SK-N-SH (cell line): Measurements from ENCODE around the gene SMIM32. TPM values are rescaled to one million over a fixed set of nuclear protein-coding genes. Genes with fewer than 3 reads are reported as not detected.

ENCODE experiments used
- CTCF ChIA-PET: fragments of 300-600, 350-600 bp; formaldehyde crosslinking; extraction: SDS; loops from one replicate; lab custom pipeline; 2021; lab: Yijun Ruan, JAX
- POLR2A ChIA-PET: fragments of 350-600 bp; sonication (Branson Sonifier 250); formaldehyde crosslinking; extraction: SDS; loops from one replicate; lab custom pipeline; 2020; ENCODE audit warnings: antibody characterized with exemption, inconsistent platforms; lab: Yijun Ruan, JAX
- DNase-seq: peaks from one replicate; pipeline ENCODE4 v3.0.0; 2012
- H2AFZ ChIP-seq: fragments of 200-600 bp; sonication (generic); 2 replicates; pipeline ENCODE4 v1.8.1; 2016; ENCODE audit warnings: antibody characterized with exemption, mild to moderate bottlenecking, low read depth
- H3F3A ChIP-seq: fragments of 200-600 bp; sonication (generic); replicated peaks from 2 replicates; pipeline ENCODE3; 2016; ENCODE audit warnings: antibody characterized with exemption, mild to moderate bottlenecking; ENCODE audit not compliant: insufficient read depth
- H3K27ac ChIP-seq, 2 experiments: fragments of 200-500 bp in 1 of 2; fragments of 200-600 bp in 1 of 2; sonication (Bioruptor generic) in 1 of 2; sonication (generic), shearing (Covaris generic) in 1 of 2; 2 replicates each; pipeline versions ENCODE4 v1.5.1 to v1.6.1; 2014 to 2016; ENCODE audit warnings: low read depth in 2 of 2, inconsistent platforms in 1 of 2, low read length in 1 of 2, mild to moderate bottlenecking in 1 of 2, mixed read lengths in 1 of 2
- H3K27me3 ChIP-seq: fragments of 200-600 bp; sonication (generic), shearing (Covaris generic); 2 replicates; pipeline ENCODE4 v1.6.1; 2016; ENCODE audit warnings: mixed run types; ENCODE audit not compliant: insufficient read depth
- H3K36me3 ChIP-seq, 2 experiments: fragments of 200-500 bp in 1 of 2; fragments of 200-600 bp in 1 of 2; sonication (Bioruptor generic) in 1 of 2; sonication (generic) in 1 of 2; replicated peaks in 1 of 2; 2 replicates each; pipeline versions ENCODE3 to v1.5.1; 2014 to 2016; ENCODE audit warnings: low read length in 1 of 2, mild to moderate bottlenecking in 1 of 2; ENCODE audit not compliant: insufficient read depth in 2 of 2, control insufficient read depth in 1 of 2
- H3K4me1 ChIP-seq, 2 experiments: fragments of 200-500 bp in 1 of 2; fragments of 200-600 bp in 1 of 2; sonication (Bioruptor generic) in 1 of 2; sonication (generic), shearing (Covaris generic) in 1 of 2; 2 replicates each; pipeline versions ENCODE4 v1.5.1 to v1.6.1; 2014 to 2016; ENCODE audit warnings: low read depth in 1 of 2, low read length in 1 of 2, mixed run types in 1 of 2; ENCODE audit not compliant: insufficient read depth in 2 of 2, control insufficient read depth in 1 of 2
- H3K4me2 ChIP-seq: fragments of 200-600 bp; sonication (generic), shearing (Covaris generic); 2 replicates; pipeline ENCODE4 v1.6.1; 2017; ENCODE audit warnings: mixed run types
- H3K4me3 ChIP-seq, 2 experiments: fragments of 200-500 bp in 1 of 2; fragments of 200-600 bp in 1 of 2; sonication (Bioruptor generic) in 1 of 2; sonication (generic), shearing (Covaris generic) in 1 of 2; 2 replicates each; pipeline versions ENCODE4 v1.5.1 to v1.8.1; 2014 to 2016; ENCODE audit warnings: low read depth in 2 of 2, inconsistent platforms in 1 of 2, low read length in 1 of 2, mild to moderate bottlenecking in 1 of 2, mixed read lengths in 1 of 2, moderate library complexity in 1 of 2
- H3K79me2 ChIP-seq: fragments of 200-600 bp; sonication (generic); 2 replicates; pipeline ENCODE4 v1.8.1; 2017; ENCODE audit warnings: mild to moderate bottlenecking; ENCODE audit not compliant: insufficient read depth
- H3K9ac ChIP-seq: fragments of 200-600 bp; sonication (generic); 2 replicates; pipeline ENCODE4 v1.6.1; 2017; ENCODE audit warnings: mixed run types
- H3K9me2 ChIP-seq: fragments of 200-600 bp; sonication (generic); 2 replicates; pipeline ENCODE4 v1.6.1; 2017; ENCODE audit warnings: mixed run types
- H3K9me3 ChIP-seq: fragments of 200-600 bp; sonication (generic); 2 replicates; pipeline ENCODE4 v1.6.1; 2017; ENCODE audit warnings: mixed run types, mild to moderate bottlenecking, moderate library complexity
- H4K20me1 ChIP-seq: fragments of 200-600 bp; sonication (generic); 2 replicates; pipeline ENCODE4 v1.6.1; 2017; ENCODE audit warnings: mild to moderate bottlenecking, mixed run types; ENCODE audit not compliant: insufficient read depth
- CHD2 ChIP-seq: fragments of 150-350 bp; IDR thresholded peaks from 2 replicates; pipeline ENCODE4 v1.6.1; 2018; ENCODE audit warnings: low read length; ENCODE audit not compliant: partially characterized antibody
- ELF1 ChIP-seq: IDR thresholded peaks from 2 replicates; pipeline ENCODE4 v1.4.0; 2012
- EZH2phosphoT487 ChIP-seq: fragments of 200-600 bp; sonication (generic); IDR thresholded peaks from 2 replicates; pipeline ENCODE4 v1.6.1; 2017; ENCODE audit warnings: low read depth, mixed run types, mild to moderate bottlenecking, antibody characterized with exemption, moderate library complexity, borderline replicate concordance
- MEF2A ChIP-seq: IDR thresholded peaks from 2 replicates; pipeline ENCODE4 v1.4.0; 2012; ENCODE audit warnings: low read depth, borderline replicate concordance
- MXI1 ChIP-seq: IDR thresholded peaks from 2 replicates; pipeline ENCODE4 v1.6.1; 2012; ENCODE audit warnings: mild to moderate bottlenecking, low read depth, low read length, improper control_type of control experiment
- NFIC ChIP-seq: IDR thresholded peaks from 2 replicates; pipeline ENCODE4 v1.4.0; 2012; ENCODE audit warnings: borderline replicate concordance
- POLR2AphosphoS5 ChIP-seq: IDR thresholded peaks from 2 replicates; pipeline ENCODE4 v1.6.1; 2012; ENCODE audit warnings: low read depth, low read length
- RFX5 ChIP-seq: IDR thresholded peaks from 2 replicates; pipeline ENCODE4 v1.6.1; 2012; ENCODE audit warnings: mild to moderate bottlenecking, improper control_type of control experiment, low read length
- SIN3A ChIP-seq: IDR thresholded peaks from 2 replicates; pipeline ENCODE4 v1.6.1; 2012; ENCODE audit warnings: low read depth, mild to moderate bottlenecking, low read length, moderate library complexity, borderline replicate concordance
- TAF1 ChIP-seq: IDR thresholded peaks from 2 replicates; pipeline ENCODE4 v1.6.1; 2012; ENCODE audit warnings: low read depth, mild to moderate bottlenecking, low read length, moderate library complexity, borderline replicate concordance
- TEAD4 ChIP-seq: IDR thresholded peaks from 2 replicates; pipeline ENCODE4 v1.4.0; 2012; ENCODE audit warnings: mild to moderate bottlenecking, borderline replicate concordance; ENCODE audit not compliant: insufficient read depth
- YY1 ChIP-seq: IDR thresholded peaks from 2 replicates; pipeline ENCODE4 v1.4.0; 2012; ENCODE audit warnings: low read depth, mild to moderate bottlenecking
- WGBS: methylation state at CpG from one replicate; pipeline ENCODE4 v1.1.6; 2017; ENCODE audit warnings: low lambda C conversion rate; 5-methylcytosine and 5-hydroxymethylcytosine counted together
- polyA plus RNA-seq, 3 experiments: library from polyadenylated mRNA; depleted of rRNA; stranded (reverse); fragments of >200 nt; gene quantifications; 2 replicates each; pipeline ENCODE4 v1.2.3, GENCODE V29; 2012
- TF ChIP-seq, protein P1 (sequence below): IDR thresholded peaks from 2 replicates; pipeline ENCODE4 v1.6.1; 2012; ENCODE audit warnings: mild to moderate bottlenecking, low read depth, low read length, moderate library complexity
- TF ChIP-seq, protein P2 (sequence below): IDR thresholded peaks from 2 replicates; pipeline ENCODE4; 2012
- TF ChIP-seq, protein P3 (sequence below): fragments of 150-350 bp; IDR thresholded peaks from 2 replicates; pipeline ENCODE4 v1.6.1; 2016; ENCODE audit warnings: mild to moderate bottlenecking, low read depth, low read length
- TF ChIP-seq, protein P4 (sequence below): IDR thresholded peaks from 2 replicates; pipeline ENCODE4 v1.4.0; 2012; ENCODE audit warnings: low read depth, borderline replicate concordance

SMIM32 gene
- polyA plus RNA-seq, 1 of the 3 experiments (the other 2 are of a cell fraction): 0.25 TPM

DNA sequence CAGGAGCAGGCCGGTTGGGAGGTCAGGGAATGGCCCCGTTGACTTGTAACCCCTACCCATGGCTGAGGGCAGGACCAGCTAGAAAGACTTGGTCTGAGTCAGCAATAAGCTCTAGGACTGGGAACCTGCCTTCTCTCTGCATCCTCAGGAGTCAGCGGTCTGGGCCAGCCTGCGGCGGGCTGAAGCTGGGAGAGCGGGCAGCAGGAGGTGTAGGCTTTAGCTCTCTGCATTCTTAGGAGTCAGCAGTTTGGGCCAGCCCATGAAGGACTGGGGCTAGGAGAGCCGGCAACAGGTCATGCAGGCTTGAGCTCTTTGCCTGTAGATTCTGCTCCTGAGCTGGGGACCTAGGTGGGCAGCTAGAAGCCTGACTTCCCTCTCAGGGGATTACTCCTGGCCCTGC lies 6.4 kb upstream of the SMIM32 start:
- H3K27me3 ChIP-seq: no peaks in the 10 kb centered on the region
- ChIA-PET CTCF (interaction anchor here (13.8 kb wide), 1 partner anchor 12 kb away, joined by 109 read pairs; no protein-coding TSS in a partner anchor), POLR2A (no interaction called here)

GRCh38 chr5:136198453-136198852 lies 5.5 kb upstream of the SMIM32 start:
- 81% methylated on average over 5 of the region's 5 CpGs for WGBS
- Histone ChIP-seq H3K27ac (no peak overlapping the region), H3K27me3 (peaks cover 6% of the 10 kb centered on the region; the same call in 1 of the 2 replicates)

More for the DNA sequence above, 6.4 kb upstream of the SMIM32 start:
- Histone ChIP-seq H3K27ac (no peak overlapping the region), H3K36me3 (no peaks in the 10 kb centered on the region), H3K4me1 (no peaks in the 10 kb centered on the region), H3F3A (no peaks in the 10 kb centered on the region), H3K4me3 (no peak overlapping the region), H3K9me3 (no peaks in the 10 kb centered on the region), H3K4me2 (no peak overlapping the region), H4K20me1 (no peaks in the 10 kb centered on the region), H3K9me2 (no peaks in the 10 kb centered on the region), H2AFZ (no peak overlapping the region), H3K79me2 (no peaks in the 10 kb centered on the region), H3K9ac (no peak overlapping the region)
- 64% methylated on average over 1 of the region's 7 CpGs for WGBS
- DNase-seq: peak; percentile 3
- no peak for TF ChIP-seq YY1

More at GRCh38 chr5:136198453-136198852, 5.5 kb upstream of the SMIM32 start:
- H3K9me2 ChIP-seq: no peaks in the 10 kb centered on the region
- H3K4me3 ChIP-seq: no peak overlapping the region
- H3K9ac ChIP-seq: no peak overlapping the region
- no peaks in the 10 kb centered on the region for H4K20me1 ChIP-seq
- H3K9me3 ChIP-seq: no peaks in the 10 kb centered on the region
- H3F3A ChIP-seq: no peaks in the 10 kb centered on the region
- TF ChIP-seq TAF1 (no peak), POLR2AphosphoS5 (no peak), CHD2 (no peak), RFX5 (no peak), SIN3A (no peak), MXI1 (no peak), NFIC (no peak), MEF2A (no peak), TEAD4 (no peak), ELF1 (no peak), EZH2phosphoT487 (no peak)
- TF ChIP-seq, protein P1, sequence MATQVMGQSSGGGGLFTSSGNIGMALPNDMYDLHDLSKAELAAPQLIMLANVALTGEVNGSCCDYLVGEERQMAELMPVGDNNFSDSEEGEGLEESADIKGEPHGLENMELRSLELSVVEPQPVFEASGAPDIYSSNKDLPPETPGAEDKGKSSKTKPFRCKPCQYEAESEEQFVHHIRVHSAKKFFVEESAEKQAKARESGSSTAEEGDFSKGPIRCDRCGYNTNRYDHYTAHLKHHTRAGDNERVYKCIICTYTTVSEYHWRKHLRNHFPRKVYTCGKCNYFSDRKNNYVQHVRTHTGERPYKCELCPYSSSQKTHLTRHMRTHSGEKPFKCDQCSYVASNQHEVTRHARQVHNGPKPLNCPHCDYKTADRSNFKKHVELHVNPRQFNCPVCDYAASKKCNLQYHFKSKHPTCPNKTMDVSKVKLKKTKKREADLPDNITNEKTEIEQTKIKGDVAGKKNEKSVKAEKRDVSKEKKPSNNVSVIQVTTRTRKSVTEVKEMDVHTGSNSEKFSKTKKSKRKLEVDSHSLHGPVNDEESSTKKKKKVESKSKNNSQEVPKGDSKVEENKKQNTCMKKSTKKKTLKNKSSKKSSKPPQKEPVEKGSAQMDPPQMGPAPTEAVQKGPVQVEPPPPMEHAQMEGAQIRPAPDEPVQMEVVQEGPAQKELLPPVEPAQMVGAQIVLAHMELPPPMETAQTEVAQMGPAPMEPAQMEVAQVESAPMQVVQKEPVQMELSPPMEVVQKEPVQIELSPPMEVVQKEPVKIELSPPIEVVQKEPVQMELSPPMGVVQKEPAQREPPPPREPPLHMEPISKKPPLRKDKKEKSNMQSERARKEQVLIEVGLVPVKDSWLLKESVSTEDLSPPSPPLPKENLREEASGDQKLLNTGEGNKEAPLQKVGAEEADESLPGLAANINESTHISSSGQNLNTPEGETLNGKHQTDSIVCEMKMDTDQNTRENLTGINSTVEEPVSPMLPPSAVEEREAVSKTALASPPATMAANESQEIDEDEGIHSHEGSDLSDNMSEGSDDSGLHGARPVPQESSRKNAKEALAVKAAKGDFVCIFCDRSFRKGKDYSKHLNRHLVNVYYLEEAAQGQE: no peak
- TF ChIP-seq, protein P2, sequence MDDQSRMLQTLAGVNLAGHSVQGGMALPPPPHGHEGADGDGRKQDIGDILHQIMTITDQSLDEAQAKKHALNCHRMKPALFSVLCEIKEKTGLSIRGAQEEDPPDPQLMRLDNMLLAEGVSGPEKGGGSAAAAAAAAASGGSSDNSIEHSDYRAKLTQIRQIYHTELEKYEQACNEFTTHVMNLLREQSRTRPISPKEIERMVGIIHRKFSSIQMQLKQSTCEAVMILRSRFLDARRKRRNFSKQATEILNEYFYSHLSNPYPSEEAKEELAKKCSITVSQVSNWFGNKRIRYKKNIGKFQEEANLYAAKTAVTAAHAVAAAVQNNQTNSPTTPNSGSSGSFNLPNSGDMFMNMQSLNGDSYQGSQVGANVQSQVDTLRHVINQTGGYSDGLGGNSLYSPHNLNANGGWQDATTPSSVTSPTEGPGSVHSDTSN: no peak
- TF ChIP-seq, protein P3, sequence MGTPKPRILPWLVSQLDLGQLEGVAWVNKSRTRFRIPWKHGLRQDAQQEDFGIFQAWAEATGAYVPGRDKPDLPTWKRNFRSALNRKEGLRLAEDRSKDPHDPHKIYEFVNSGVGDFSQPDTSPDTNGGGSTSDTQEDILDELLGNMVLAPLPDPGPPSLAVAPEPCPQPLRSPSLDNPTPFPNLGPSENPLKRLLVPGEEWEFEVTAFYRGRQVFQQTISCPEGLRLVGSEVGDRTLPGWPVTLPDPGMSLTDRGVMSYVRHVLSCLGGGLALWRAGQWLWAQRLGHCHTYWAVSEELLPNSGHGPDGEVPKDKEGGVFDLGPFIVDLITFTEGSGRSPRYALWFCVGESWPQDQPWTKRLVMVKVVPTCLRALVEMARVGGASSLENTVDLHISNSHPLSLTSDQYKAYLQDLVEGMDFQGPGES: no peak
- TF ChIP-seq, protein P4, sequence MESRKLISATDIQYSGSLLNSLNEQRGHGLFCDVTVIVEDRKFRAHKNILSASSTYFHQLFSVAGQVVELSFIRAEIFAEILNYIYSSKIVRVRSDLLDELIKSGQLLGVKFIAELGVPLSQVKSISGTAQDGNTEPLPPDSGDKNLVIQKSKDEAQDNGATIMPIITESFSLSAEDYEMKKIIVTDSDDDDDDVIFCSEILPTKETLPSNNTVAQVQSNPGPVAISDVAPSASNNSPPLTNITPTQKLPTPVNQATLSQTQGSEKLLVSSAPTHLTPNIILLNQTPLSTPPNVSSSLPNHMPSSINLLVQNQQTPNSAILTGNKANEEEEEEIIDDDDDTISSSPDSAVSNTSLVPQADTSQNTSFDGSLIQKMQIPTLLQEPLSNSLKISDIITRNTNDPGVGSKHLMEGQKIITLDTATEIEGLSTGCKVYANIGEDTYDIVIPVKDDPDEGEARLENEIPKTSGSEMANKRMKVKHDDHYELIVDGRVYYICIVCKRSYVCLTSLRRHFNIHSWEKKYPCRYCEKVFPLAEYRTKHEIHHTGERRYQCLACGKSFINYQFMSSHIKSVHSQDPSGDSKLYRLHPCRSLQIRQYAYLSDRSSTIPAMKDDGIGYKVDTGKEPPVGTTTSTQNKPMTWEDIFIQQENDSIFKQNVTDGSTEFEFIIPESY: no peak
- no peaks in the 10 kb centered on the region for H3K4me1 ChIP-seq
- ChIA-PET CTCF (interaction anchor here (13.8 kb wide), 1 partner anchor 13 kb away, joined by 109 read pairs; no protein-coding TSS in a partner anchor), POLR2A (no interaction called here)
- H3K79me2 ChIP-seq: no peaks in the 10 kb centered on the region
- no peak overlapping the region for H3K4me2 ChIP-seq
- no peak overlapping the region for H2AFZ ChIP-seq
- no peaks in the 10 kb centered on the region for H3K36me3 ChIP-seq
- peak; percentile 1 for DNase-seq
